K562 treated with DMSO at 1 percent for 48 hours (cell line): ENCODE measurements around the gene PLS1. TPM values are rescaled to one million over a fixed set of nuclear protein-coding genes. Genes with fewer than 3 reads are reported as not detected.

ENCODE experiments used
- total RNA-seq: library from RNA; unstranded; fragments of 300-600 nt; gene quantifications from 2 replicates; pipeline ENCODE4 v1.2.3, GENCODE V29; 2022; ENCODE audit warnings: low replicate concordance; ENCODE audit errors: extremely low read depth

Gene PLS1, protein sequence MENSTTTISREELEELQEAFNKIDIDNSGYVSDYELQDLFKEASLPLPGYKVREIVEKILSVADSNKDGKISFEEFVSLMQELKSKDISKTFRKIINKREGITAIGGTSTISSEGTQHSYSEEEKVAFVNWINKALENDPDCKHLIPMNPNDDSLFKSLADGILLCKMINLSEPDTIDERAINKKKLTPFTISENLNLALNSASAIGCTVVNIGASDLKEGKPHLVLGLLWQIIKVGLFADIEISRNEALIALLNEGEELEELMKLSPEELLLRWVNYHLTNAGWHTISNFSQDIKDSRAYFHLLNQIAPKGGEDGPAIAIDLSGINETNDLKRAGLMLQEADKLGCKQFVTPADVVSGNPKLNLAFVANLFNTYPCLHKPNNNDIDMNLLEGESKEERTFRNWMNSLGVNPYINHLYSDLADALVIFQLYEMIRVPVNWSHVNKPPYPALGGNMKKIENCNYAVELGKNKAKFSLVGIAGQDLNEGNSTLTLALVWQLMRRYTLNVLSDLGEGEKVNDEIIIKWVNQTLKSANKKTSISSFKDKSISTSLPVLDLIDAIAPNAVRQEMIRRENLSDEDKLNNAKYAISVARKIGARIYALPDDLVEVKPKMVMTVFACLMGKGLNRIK
- total RNA-seq, result not detected in 2 replicates

GRCh38 chr3:142595951-142596725 is at the start of gene PLS1:
Gene PLS1, plus strand, starts transcription at chr3:142596393. Its CDS starts 67,845 bp downstream, at chr3:142664238.

DNA sequence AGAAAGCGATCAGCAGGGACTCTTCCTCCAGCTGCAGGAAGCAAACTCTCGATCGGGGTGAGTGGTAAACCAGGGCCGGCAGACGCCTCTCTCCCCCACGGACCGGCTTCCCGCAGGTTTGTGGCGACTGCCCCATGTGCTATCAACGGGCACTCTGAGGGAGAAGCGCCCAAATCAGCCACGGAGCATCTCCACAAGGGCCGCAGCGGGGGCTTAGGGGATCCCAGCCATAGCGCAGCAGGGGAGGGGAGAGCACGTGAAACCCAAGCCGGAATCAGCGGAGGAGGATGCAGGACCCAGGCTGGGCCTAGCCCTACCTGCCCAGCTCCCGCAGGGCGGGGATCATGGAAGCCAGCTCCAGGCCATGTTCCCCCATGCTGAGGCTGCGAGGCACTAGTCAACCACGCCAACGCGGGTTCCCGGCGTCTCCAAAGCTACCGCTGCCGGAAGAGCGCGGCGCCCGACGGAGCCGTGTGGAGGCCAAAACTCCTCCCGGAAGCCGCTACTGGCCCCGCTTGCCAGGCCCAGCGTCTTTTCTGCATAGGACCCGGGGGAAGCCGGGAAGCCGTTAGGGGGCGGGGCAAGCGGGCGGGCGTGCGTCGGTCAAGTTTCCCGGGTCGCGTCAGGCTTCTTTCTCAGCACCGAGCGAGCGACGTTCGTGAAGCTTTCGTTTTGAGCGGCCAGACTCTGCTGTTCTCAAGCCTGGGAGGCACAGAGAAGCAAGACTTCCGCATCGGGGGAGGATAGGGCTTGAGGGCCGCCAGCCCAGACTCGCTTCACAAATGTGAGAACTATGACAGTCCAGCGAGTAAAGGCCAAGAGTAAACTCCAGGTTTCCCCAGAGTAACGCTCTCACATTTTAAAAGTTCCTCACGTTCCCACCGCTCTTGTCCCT is 17.6 kb upstream of the PLS1 start, which contains the start of gene ATR:
Gene ATR, minus strand, starts transcription at position 405 of the 895 bp plus-strand sequence. Its CDS starts 29 bp downstream, at position 376.

DNA sequence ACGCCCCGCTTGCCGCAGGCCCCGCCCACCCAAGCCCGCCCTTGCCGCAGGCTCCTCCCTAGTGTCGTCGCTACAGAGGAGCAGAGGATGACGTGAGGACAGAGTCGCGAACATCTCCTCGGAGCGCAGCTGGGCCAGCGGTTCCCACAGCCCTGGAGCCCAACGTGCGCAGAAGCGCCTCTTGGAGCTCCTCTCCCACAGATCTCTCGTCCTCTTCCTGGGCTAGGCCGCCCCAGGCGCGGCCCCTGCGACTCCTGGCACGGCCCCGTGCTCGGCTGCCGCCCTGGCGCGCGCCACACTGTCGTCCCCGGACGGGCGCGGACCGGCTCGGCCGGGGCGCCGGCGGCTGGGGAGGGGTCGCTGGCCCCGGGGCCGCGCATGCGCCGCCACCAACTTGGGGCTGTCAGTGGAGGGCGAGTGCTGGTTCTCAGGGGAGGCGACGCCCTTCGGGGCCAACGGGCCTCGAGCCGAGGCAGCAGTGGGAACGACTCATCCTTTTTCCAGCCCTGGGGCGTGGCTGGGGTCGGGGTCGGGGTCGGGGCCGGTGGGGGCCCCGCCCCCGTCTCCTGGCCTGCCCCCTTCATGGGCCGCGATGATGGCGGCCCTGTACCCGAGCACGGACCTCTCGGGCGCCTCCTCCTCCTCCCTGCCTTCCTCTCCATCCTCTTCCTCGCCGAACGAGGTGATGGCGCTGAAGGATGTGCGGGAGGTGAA is 127.9 kb downstream of the PLS1 start, which contains the start of gene TRPC1:
Gene TRPC1, plus strand, starts transcription at position 67 of the 714 bp plus-strand sequence. Its CDS starts 526 bp downstream, at position 593.

Other genes with a start within 250 kb of the PLS1 start
- not detected in 2 replicates for gene XRN1, start 148.4 kb upstream of the PLS1 start, total RNA-seq
- not detected in 2 replicates for gene ATR, start 17.7 kb upstream of the PLS1 start, total RNA-seq
- not detected in 2 replicates for gene TRPC1, start 127.6 kb downstream of the PLS1 start, total RNA-seq